SK-N-SH treated with all-trans-retinoic acid at 6 μM for 48 hours (cell line): ENCODE measurements around the gene MEF2C.

Source experiments
- ATAC-seq: fragments of 200-7000 bp; cut with Tn5 transposase; 3 replicates; pipeline ENCODE4 v1.9.1; 2020; ENCODE audit warnings: mild to moderate bottlenecking, moderate library complexity
- ARNTL ChIP-seq: fragments of 450-650 bp; formaldehyde crosslinking; IDR thresholded peaks from 2 replicates; pipeline ENCODE4 v1.5.0; 2020; ENCODE audit warnings: low read depth, mild to moderate bottlenecking, moderate library complexity, borderline replicate concordance
- CREB5 ChIP-seq: fragments of 250-450 bp; sonication (Bioruptor Pico); IDR thresholded peaks from 2 replicates; pipeline ENCODE4 v1.5.1; 2020; ENCODE audit warnings: low read depth, mild to moderate bottlenecking, moderate library complexity
- CSDC2 ChIP-seq: fragments of 250-450 bp; sonication (Bioruptor Pico); IDR thresholded peaks from 2 replicates; pipeline ENCODE4 v1.5.0; 2020; ENCODE audit warnings: mild to moderate bottlenecking, moderate library complexity
- CSRNP3 ChIP-seq: fragments of 250-450 bp; sonication (Bioruptor Pico); IDR thresholded peaks from 2 replicates; pipeline ENCODE4 v1.5.1; 2021; ENCODE audit warnings: mild to moderate bottlenecking, moderate library complexity
- ESRRG ChIP-seq: fragments of 250-450 bp; sonication (Bioruptor Pico); IDR thresholded peaks from 2 replicates; pipeline ENCODE4 v1.6.1; 2021; ENCODE audit warnings: mild to moderate bottlenecking
- GLIS3 ChIP-seq: fragments of 250-450 bp; sonication (Bioruptor Pico); IDR thresholded peaks from 2 replicates; pipeline ENCODE4 v1.5.0; 2020; ENCODE audit warnings: mild to moderate bottlenecking, moderate library complexity
- ISL1 ChIP-seq: fragments of 250-450 bp; sonication (Bioruptor Pico); IDR thresholded peaks from 2 replicates; pipeline ENCODE4 v2.1.2; 2022; ENCODE audit warnings: mild to moderate bottlenecking, moderate library complexity
- OSR1 ChIP-seq: fragments of 250-450 bp; sonication (Bioruptor Pico); IDR thresholded peaks from 2 replicates; pipeline ENCODE4 v1.8.0; 2022; ENCODE audit warnings: moderate library complexity, mild to moderate bottlenecking, inconsistent platforms
- PATZ1 ChIP-seq: fragments of 250-450 bp; sonication (Bioruptor Pico); IDR thresholded peaks from 2 replicates; pipeline ENCODE4 v1.8.0; 2020; ENCODE audit warnings: mild to moderate bottlenecking, moderate library complexity, borderline replicate concordance
- POU6F1 ChIP-seq: fragments of 250-450 bp; sonication (Bioruptor Pico); IDR thresholded peaks from 2 replicates; pipeline ENCODE4 v1.8.0; 2021; ENCODE audit warnings: low read depth, mild to moderate bottlenecking, moderate library complexity, borderline replicate concordance
- PPARA ChIP-seq: fragments of 250-450 bp; sonication (Bioruptor Pico); IDR thresholded peaks from 2 replicates; pipeline ENCODE4 v1.5.0; 2020; ENCODE audit warnings: mild to moderate bottlenecking, borderline replicate concordance
- RARB ChIP-seq: fragments of 250-450 bp; sonication (Bioruptor Pico); IDR thresholded peaks from 2 replicates; pipeline ENCODE4 v1.8.0; 2021; ENCODE audit warnings: mild to moderate bottlenecking, moderate library complexity
- TCF4 ChIP-seq: fragments of 250-450 bp; sonication (Bioruptor Pico); IDR thresholded peaks from 2 replicates; pipeline ENCODE4 v1.8.0; 2021; ENCODE audit warnings: mild to moderate bottlenecking, moderate library complexity, borderline replicate concordance
- TOX ChIP-seq: fragments of 250-450 bp; sonication (Bioruptor Pico); IDR thresholded peaks from 2 replicates; pipeline ENCODE4 v1.8.0; 2021; ENCODE audit warnings: mild to moderate bottlenecking, moderate library complexity, borderline replicate concordance
- TSHZ2 ChIP-seq: fragments of 250-450 bp; sonication (Bioruptor Pico); IDR thresholded peaks from 2 replicates; pipeline ENCODE4 v1.5.0; 2020; ENCODE audit warnings: mild to moderate bottlenecking, moderate library complexity
- ZC3H10 ChIP-seq: fragments of 250-450 bp; sonication (Bioruptor Pico); IDR thresholded peaks from 2 replicates; pipeline ENCODE4 v1.5.1; 2021; ENCODE audit warnings: mild to moderate bottlenecking, moderate library complexity
- ZFP3 ChIP-seq: fragments of 250-450 bp; sonication (Bioruptor Pico); IDR thresholded peaks from 2 replicates; pipeline ENCODE4 v1.5.0; 2020; ENCODE audit warnings: mild to moderate bottlenecking, moderate library complexity
- ZFP30 ChIP-seq: fragments of 450-650 bp; formaldehyde crosslinking; IDR thresholded peaks from 2 replicates; pipeline ENCODE4 v1.5.0; 2022; ENCODE audit warnings: mild to moderate bottlenecking, moderate library complexity
- ZNF70 ChIP-seq: fragments of 450-650 bp; formaldehyde crosslinking; IDR thresholded peaks from 2 replicates; pipeline ENCODE4 v1.5.0; 2020; ENCODE audit warnings: mild to moderate bottlenecking, moderate library complexity
- ZNF8 ChIP-seq: fragments of 450-650 bp; formaldehyde crosslinking; IDR thresholded peaks from 2 replicates; pipeline ENCODE4 v1.5.0; 2020; ENCODE audit warnings: mild to moderate bottlenecking, moderate library complexity

Gene MEF2C

GRCh38 chr5:88724201-88724600 lies 158.8 kb downstream of the MEF2C start:
- peak; percentile 49; the same call in 2 of the 3 replicates for ATAC-seq
- TF ChIP-seq CSDC2 (CRISPR knock-in tag) (no peak), PATZ1 (no peak)

GRCh38 chr5:88722546-88723073 lies 160.4 kb downstream of the MEF2C start:
- no peak for TF ChIP-seq ZNF70 (CRISPR knock-in tag)
- no peak for TF ChIP-seq POU6F1 (CRISPR knock-in tag)
- TF ChIP-seq PPARA, result no peak
- no peak for TF ChIP-seq ZFP30
- TF ChIP-seq ZNF8, result no peak
- TF ChIP-seq ISL1 (CRISPR knock-in tag), result no peak
- no peak for TF ChIP-seq CREB5 (CRISPR knock-in tag)
- no peak for TF ChIP-seq ESRRG (CRISPR knock-in tag)
- no peak for TF ChIP-seq PATZ1
- TF ChIP-seq ZC3H10, result no peak
- no peak for TF ChIP-seq ZFP3
- no peak for TF ChIP-seq TSHZ2 (CRISPR knock-in tag)
- TF ChIP-seq CSRNP3 (CRISPR knock-in tag), result no peak
- TF ChIP-seq RARB, result no peak
- TF ChIP-seq TOX (CRISPR knock-in tag), result no peak
- TF ChIP-seq TCF4 (CRISPR knock-in tag), result no peak

GRCh38 chr5:88719434-88719833 lies 163.6 kb downstream of the MEF2C start:
- no peak for TF ChIP-seq ZFP30
- TF ChIP-seq TSHZ2 (CRISPR knock-in tag), result no peak
- TF ChIP-seq GLIS3, result no peak
- TF ChIP-seq CSRNP3 (CRISPR knock-in tag), result no peak
- no peak for TF ChIP-seq ZFP3
- TF ChIP-seq ZNF8, result no peak
- no peak for TF ChIP-seq TOX (CRISPR knock-in tag)
- TF ChIP-seq OSR1 (CRISPR knock-in tag), result no peak
- TF ChIP-seq ARNTL, result no peak
- no peak for TF ChIP-seq PATZ1
- ATAC-seq, result no peak

More at GRCh38 chr5:88722546-88723073, 160.4 kb downstream of the MEF2C start:
- no peak for ATAC-seq
